NB4 (cell line): ENCODE results near the gene ASXL1.

ENCODE experiments used
- POLR2A ChIP-seq: IDR thresholded peaks from 2 replicates; pipeline ENCODE4 v1.6.1; 2011; ENCODE audit warnings: mild to moderate bottlenecking; ENCODE audit not compliant: insufficient read length; ENCODE audit errors: extremely low read depth
- TF ChIP-seq, protein P1 (sequence below): IDR thresholded peaks from one replicate; pipeline ENCODE4 v1.5.1; 2012; ENCODE audit warnings: low read depth, low read length

DNA sequence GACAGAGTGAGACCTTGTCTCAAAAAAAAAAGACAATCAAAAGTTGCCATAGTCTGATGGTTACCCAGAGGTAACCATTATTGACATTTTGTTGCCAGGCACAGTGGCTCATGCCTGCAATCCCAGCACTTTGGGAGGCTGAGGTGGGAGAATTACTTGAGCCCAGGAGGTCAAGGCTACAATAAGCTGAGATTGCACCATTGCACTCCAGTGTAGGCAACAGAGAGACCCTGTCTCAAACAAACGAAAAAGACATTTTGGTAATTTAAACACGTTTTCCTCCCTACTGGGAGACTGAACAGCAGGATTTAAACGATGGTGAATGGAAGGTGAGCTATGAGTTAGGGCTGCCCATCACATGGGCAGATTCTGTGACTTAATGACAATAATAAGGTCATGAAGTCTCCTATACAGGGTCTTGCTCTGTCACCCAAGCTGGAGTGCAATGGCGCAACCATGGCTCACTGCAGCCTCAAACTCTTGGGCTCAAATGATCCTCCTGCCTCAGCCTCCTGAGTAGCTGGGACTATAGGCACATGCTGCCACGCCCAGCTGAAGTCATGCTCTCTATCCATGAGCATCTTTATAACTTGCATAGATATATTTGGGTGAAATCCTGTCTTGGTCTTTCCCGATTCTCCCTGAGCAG, 4.2 kb upstream of the ASXL1 start:
- TF ChIP-seq, protein P1, sequence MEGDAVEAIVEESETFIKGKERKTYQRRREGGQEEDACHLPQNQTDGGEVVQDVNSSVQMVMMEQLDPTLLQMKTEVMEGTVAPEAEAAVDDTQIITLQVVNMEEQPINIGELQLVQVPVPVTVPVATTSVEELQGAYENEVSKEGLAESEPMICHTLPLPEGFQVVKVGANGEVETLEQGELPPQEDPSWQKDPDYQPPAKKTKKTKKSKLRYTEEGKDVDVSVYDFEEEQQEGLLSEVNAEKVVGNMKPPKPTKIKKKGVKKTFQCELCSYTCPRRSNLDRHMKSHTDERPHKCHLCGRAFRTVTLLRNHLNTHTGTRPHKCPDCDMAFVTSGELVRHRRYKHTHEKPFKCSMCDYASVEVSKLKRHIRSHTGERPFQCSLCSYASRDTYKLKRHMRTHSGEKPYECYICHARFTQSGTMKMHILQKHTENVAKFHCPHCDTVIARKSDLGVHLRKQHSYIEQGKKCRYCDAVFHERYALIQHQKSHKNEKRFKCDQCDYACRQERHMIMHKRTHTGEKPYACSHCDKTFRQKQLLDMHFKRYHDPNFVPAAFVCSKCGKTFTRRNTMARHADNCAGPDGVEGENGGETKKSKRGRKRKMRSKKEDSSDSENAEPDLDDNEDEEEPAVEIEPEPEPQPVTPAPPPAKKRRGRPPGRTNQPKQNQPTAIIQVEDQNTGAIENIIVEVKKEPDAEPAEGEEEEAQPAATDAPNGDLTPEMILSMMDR, result no peak
- no peak for TF ChIP-seq POLR2A
